Heart right ventricle (tissue), 16 donors: ENCODE data around the gene MLANA. TPM values are rescaled to one million over a fixed set of nuclear protein-coding genes. Genes with fewer than 3 reads are reported as not detected.

Experiments used
- ATAC-seq, 8 donors: fragments of 200-7000 bp; cut with Tn5 transposase; one replicate each; pipeline ENCODE4 v1.9.1; 2020; ENCODE audit warnings: mild to moderate bottlenecking in 8 of 8, moderate library complexity in 8 of 8, moderate number of reproducible peaks in 1 of 8
- DNase-seq, 2 donors: peaks; one replicate each; pipeline ENCODE4 v3.0.0-alpha.2; 2020
- H3K27ac ChIP-seq, 10 donors: fragments of 200-600 bp; sonication (generic) in 2 of 10; one replicate each; pipeline versions ENCODE4 v1.5.0 to v1.8.0; 2020 to 2022; ENCODE audit warnings: mild to moderate bottlenecking in 3 of 10
- H3K27me3 ChIP-seq, 7 donors: fragments of 200-600 bp; one replicate each; pipeline ENCODE4 v1.8.0; 2021 to 2022; ENCODE audit warnings: mild to moderate bottlenecking in 2 of 7
- H3K36me3 ChIP-seq, 9 donors: fragments of 200-600 bp; sonication (generic) in 1 of 9; one replicate each; pipeline versions ENCODE4 v1.5.0 to v1.8.0; 2020 to 2022; ENCODE audit warnings: mild to moderate bottlenecking in 2 of 9
- H3K4me1 ChIP-seq, 9 donors: fragments of 200-600 bp; sonication (generic) in 1 of 9; one replicate each; pipeline versions ENCODE4 v1.5.0 to v1.8.0; 2020 to 2022; ENCODE audit warnings: mild to moderate bottlenecking in 4 of 9
- H3K4me3 ChIP-seq, 10 donors: fragments of 200-600 bp; sonication (generic) in 2 of 10; one replicate each; pipeline versions ENCODE4 v1.5.0 to v1.8.0; 2020 to 2022; ENCODE audit warnings: mild to moderate bottlenecking in 7 of 10, moderate library complexity in 2 of 10
- H3K9me3 ChIP-seq, 11 donors: fragments of 200-600 bp in 10 of 11; sonication (generic) in 2 of 11; one replicate each; pipeline versions ENCODE4 v1.5.0 to v1.8.0; 2013 to 2022; ENCODE audit warnings: mild to moderate bottlenecking in 2 of 11, control low read depth in 1 of 11, moderate library complexity in 1 of 11
- WGBS, 2 donors: extraction: QIAGEN DNeasy Blood & Tissue Kit; methylation state at CpG; one replicate each; pipeline ENCODE4 v1.1.7; 2013; ENCODE audit warnings: inconsistent platforms in 1 of 2; 5-methylcytosine and 5-hydroxymethylcytosine counted together
- intact Hi-C, 10 donors: fragments of 100-400 bp; cut with DNase I; formaldehyde crosslinking; loops; one replicate each; pipeline versions ENCODE4 v1.11.1 to v1.14.2; 2022
- polyA plus RNA-seq, 2 donors: library from polyadenylated mRNA; stranded (reverse); fragments of 200-250 nt; gene quantifications; one replicate each; pipeline ENCODE4 v1.2.3, GENCODE V29; 2013
- total RNA-seq, 10 donors: library from RNA; stranded (reverse); fragmentation: NEBNext Ultra II Directional in 3 of 10; extraction: Animal tissue kit (Norgen Biotek cat#: 25700) in 3 of 10; gene quantifications; one replicate each; pipeline versions ENCODE4 v1.2.1 to v1.2.4, GENCODE V29; 2021 to 2023
- TF ChIP-seq, protein P1 (sequence below), 9 donors: fragments of 200-600 bp; sonication (generic) in 2 of 9; IDR thresholded peaks; one replicate each; pipeline versions ENCODE4 v1.5.0 to v1.8.0; 2021 to 2022; ENCODE audit warnings: antibody characterized with exemption in 9 of 9, mild to moderate bottlenecking in 5 of 9, moderate library complexity in 1 of 9
- donor health status: Arrhythmogenic right ventricular cardiomyopathy.
- donor health status: ischemic (EF 13 %, LVEDD 7.1; RV severe dilation, severe dysfunction).
- donor health status: healthy with polysubstance abuse.
- donor health status: DM: no; HTN: yes; CAD: no.
- donor health status: DM: no; HTN: no; CAD: no.
- donor health status: ischemic (EF 25% LVEDD 6.9; RV normal size, moderate dysfunction).
- donor health status: ischemic (EF 25% LVEDD 5.7; RV mildly dilated, moderate dysfunction).
- donor health status: healthy.
- donor health status: DM: yes; HTN: yes; CAD: no.
- donor health status: Ischemic cardiomyopathy.
- donor health status: ischemic (EF 35%, LVEDD 5.7; RV mildly dilated, moderate dysfunction).
- donor health status: nonischemic (EF 11% LVEDD 7.7; RV severe dilation, severe dysfunction).
- donor health status: DM: yes; HTN: yes; CAD: no.
- donor health status: PGD.
- donor health status: ischemic (EF 29% LVEDD 5.4; RV normal size, mild dysfunction).
- donor health status: nonischemic (EF 23%, LVEDD 6.1; RV moderate dilation, normal function).

MLANA gene
- total and polyA plus RNA-seq, 12 donors: not detected

DNA sequence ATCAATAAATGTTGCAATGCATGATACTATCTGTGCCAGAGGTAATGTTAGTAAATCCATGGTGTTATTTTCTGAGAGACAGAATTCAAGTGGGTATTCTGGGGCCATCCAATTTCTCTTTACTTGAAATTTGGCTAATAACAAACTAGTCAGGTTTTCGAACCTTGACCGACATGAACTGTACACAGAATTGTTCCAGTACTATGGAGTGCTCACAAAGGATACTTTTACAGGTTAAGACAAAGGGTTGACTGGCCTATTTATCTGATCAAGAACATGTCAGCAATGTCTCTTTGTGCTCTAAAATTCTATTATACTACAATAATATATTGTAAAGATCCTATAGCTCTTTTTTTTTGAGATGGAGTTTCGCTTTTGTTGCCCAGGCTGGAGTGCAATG lies 18.2 kb downstream of the MLANA start:
- DNase-seq (no peak), ATAC-seq (no peak)
- Histone ChIP-seq H3K4me1 (no peaks in the 10 kb centered on the region), H3K27ac (no peak overlapping the region), H3K4me3 (no peak overlapping the region), H3K36me3 (peaks cover 0 to 71% (median 15%) of the 10 kb centered on the region in 9 donors), H3K27me3 (no peaks in the 10 kb centered on the region), H3K9me3 (no peaks in the 10 kb centered on the region)
- TF ChIP-seq, protein P1, sequence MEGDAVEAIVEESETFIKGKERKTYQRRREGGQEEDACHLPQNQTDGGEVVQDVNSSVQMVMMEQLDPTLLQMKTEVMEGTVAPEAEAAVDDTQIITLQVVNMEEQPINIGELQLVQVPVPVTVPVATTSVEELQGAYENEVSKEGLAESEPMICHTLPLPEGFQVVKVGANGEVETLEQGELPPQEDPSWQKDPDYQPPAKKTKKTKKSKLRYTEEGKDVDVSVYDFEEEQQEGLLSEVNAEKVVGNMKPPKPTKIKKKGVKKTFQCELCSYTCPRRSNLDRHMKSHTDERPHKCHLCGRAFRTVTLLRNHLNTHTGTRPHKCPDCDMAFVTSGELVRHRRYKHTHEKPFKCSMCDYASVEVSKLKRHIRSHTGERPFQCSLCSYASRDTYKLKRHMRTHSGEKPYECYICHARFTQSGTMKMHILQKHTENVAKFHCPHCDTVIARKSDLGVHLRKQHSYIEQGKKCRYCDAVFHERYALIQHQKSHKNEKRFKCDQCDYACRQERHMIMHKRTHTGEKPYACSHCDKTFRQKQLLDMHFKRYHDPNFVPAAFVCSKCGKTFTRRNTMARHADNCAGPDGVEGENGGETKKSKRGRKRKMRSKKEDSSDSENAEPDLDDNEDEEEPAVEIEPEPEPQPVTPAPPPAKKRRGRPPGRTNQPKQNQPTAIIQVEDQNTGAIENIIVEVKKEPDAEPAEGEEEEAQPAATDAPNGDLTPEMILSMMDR (IDR thresholded peaks at IDR 0.05): no peak
- WGBS, 2 donors: 94 to 97% methylated on average over 3 of the region's 3 CpGs
- intact Hi-C loops: no loop called here

DNA sequence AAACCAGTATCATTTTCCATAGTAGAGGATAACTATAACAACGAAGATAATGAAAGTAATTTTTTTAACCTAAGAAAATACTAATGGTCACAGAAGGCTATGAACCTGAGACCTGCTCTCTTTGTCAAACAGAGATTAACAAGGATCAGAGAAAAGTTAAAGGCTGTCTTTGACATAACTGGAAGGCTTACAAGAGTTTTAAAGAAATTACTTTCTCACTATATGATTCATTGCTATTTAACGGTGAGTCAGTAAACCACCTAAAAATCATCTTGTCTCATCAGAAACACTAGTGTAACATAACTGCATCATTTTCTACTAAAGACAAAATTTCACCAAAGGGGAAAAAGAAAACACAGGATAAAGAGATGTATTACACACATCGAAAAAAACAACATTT lies 19.3 kb downstream of the MLANA start:
- DNase-seq (no peak), ATAC-seq (no peak)
- no peak overlapping the region for H3K27ac ChIP-seq
- H3K4me3 ChIP-seq: no peak overlapping the region
- H3K36me3 ChIP-seq: peaks cover 0 to 60% (median 15%) of the 10 kb centered on the region in 9 donors
- TF ChIP-seq, protein P1 (IDR thresholded peaks at IDR 0.05): no peak
- H3K4me1 ChIP-seq: no peaks in the 10 kb centered on the region
- no peaks in the 10 kb centered on the region for H3K27me3 ChIP-seq
- no peaks in the 10 kb centered on the region for H3K9me3 ChIP-seq
- 92 to 99% methylated on average over 3 of the region's 3 CpGs for WGBS, 2 donors
- intact Hi-C loops: no loop called here

DNA sequence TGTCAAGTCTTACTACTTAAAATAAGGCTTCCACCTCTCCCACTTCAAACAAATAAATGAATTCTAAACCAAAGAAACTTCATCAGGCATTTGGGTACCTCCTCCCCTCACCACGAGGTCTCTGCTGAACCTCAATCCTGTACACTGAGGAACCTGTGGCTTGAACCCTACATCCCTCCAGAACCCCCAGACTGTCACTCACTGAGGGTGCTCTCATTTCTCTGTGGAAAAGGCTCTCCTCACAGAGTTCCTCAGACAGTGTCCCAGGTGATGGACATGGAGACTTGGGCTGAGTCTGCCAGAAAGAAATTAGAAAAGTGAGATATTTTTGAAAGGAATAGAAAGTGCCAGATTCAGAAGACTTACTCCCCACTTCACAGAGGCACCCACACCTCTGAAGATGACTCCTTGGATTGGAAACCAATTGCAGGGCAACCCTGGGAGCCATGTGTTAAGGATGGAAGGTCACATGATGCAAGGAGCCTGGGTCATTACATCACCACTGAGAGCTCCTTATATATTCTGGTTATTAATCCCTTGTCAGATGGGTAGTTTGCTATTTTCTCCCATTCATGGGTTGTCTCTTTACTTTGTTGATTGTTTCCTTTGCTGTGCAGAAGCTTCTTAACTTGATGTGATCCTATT lies 19.8 kb downstream of the MLANA start:
- intact Hi-C loops: no loop called here
- no peaks in the 10 kb centered on the region for H3K4me1 ChIP-seq
- no peak overlapping the region for H3K4me3 ChIP-seq
- H3K9me3 ChIP-seq: no peaks in the 10 kb centered on the region
- H3K36me3 ChIP-seq: peaks cover 0 to 55% (median 15%) of the 10 kb centered on the region in 9 donors
- ATAC-seq (no peak), DNase-seq (no peak)
- TF ChIP-seq, protein P1 (IDR thresholded peaks at IDR 0.05): no peak
- WGBS, 2 donors: 95 to 98% methylated on average over 1 of the region's 1 CpG
- no peaks in the 10 kb centered on the region for H3K27me3 ChIP-seq
- H3K27ac ChIP-seq: no peak overlapping the region

DNA sequence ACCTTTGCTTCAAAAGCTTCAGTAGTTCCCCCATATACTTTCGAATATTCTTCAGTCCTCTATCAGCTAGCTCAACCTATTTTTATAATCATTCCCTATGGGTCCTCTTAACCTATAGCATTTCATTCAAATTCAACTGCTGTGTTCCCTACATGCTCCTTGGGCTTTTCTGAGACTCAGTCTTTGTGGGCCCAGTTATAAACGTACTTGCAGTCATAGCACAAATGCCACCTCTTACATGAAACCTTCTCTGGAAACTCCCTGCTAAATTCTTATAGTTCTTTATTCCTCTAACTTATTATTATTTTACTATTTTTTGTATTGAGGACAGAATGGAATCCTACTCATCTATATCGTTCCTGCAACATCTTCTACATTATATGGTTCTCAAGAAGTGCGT lies 24.7 kb downstream of the MLANA start:
- no peaks in the 10 kb centered on the region for H3K9me3 ChIP-seq
- DNase-seq: no peak

More for the DNA sequence above, 24.7 kb downstream of the MLANA start:
- no peak overlapping the region for H3K4me3 ChIP-seq
- no peaks in the 10 kb centered on the region for H3K27me3 ChIP-seq
- 82 to 96% methylated on average over 4 of the region's 4 CpGs for WGBS, 2 donors
- TF ChIP-seq, protein P1 (IDR thresholded peaks at IDR 0.05): no peak
- no peak overlapping the region for H3K27ac ChIP-seq
- no peaks in the 10 kb centered on the region for H3K4me1 ChIP-seq
- H3K36me3 ChIP-seq: peaks cover 0 to 19% (median 2%) of the 10 kb centered on the region in 9 donors
- ATAC-seq: no peak
- intact Hi-C loops: no loop called here
